H1 (cell line): Measurements from ENCODE around the gene POPDC2. TPM values are rescaled to one million over a fixed set of nuclear protein-coding genes. Genes with fewer than 3 reads are reported as not detected.

Source experiments
- CTCF ChIA-PET: fragments of 300-600 bp; sonication (Branson Sonifier 250); formaldehyde crosslinking; loops from one replicate; lab custom pipeline; 2021; ENCODE audit not compliant: partially characterized antibody; lab: Charles Lee
- POLR2A ChIA-PET: fragments of 300-600 bp; sonication (Branson Sonifier 250); formaldehyde crosslinking; loops from one replicate; lab custom pipeline; 2021; ENCODE audit warnings: inconsistent platforms; ENCODE audit not compliant: partially characterized antibody; lab: Charles Lee
- DNase-seq, 2 experiments: peaks; one replicate each; pipeline versions ENCODE4 v3.0.0 to v3.0.0-alpha.2; 2010 to 2022; ENCODE audit warnings: low spot score in 2 of 2, low read depth in 1 of 2, mixed read lengths in 1 of 2
- FAIRE-seq: peaks from 2 replicates; lab custom pipeline; 2011; peaks lifted over from hg19 to GRCh38; lab: Jason Lieb, UNC
- H2AFZ ChIP-seq: 2 replicates; pipeline ENCODE4 v1.8.1; 2012; ENCODE audit warnings: low read length, inconsistent platforms
- H2AK5ac ChIP-seq: 2 replicates; pipeline ENCODE4 v1.6.1; 2013; ENCODE audit warnings: low read depth, low read length
- H2BK120ac ChIP-seq: replicated peaks from 2 replicates; pipeline ENCODE3; 2013; ENCODE audit warnings: low read depth, low read length, inconsistent platforms
- H2BK12ac ChIP-seq: 2 replicates; pipeline ENCODE4 v1.6.1; 2013; ENCODE audit warnings: low read depth, low read length
- H2BK15ac ChIP-seq: 2 replicates; pipeline ENCODE4 v1.6.1; 2013; ENCODE audit warnings: low read length
- H2BK20ac ChIP-seq: 2 replicates; pipeline ENCODE4 v1.6.1; 2013; ENCODE audit warnings: low read length
- H2BK5ac ChIP-seq: 2 replicates; pipeline ENCODE4 v1.6.1; 2013; ENCODE audit warnings: low read depth, low read length
- H3K14ac ChIP-seq: 2 replicates; pipeline ENCODE4 v1.6.1; 2013; ENCODE audit warnings: inconsistent platforms; ENCODE audit not compliant: insufficient read length
- H3K18ac ChIP-seq: 2 replicates; pipeline ENCODE4 v1.6.1; 2013; ENCODE audit warnings: low read length; ENCODE audit errors: extremely low read depth
- H3K23ac ChIP-seq: 2 replicates; pipeline ENCODE4 v1.6.1; 2013; ENCODE audit warnings: inconsistent platforms; ENCODE audit not compliant: insufficient read length
- H3K23me2 ChIP-seq: 2 replicates; pipeline ENCODE4 v1.6.1; 2013; ENCODE audit warnings: low read depth, low read length
- H3K27ac ChIP-seq: 2 replicates; pipeline ENCODE4 v1.6.1; 2011; ENCODE audit warnings: low read depth, low read length, inconsistent platforms
- H3K27me3 ChIP-seq, 4 experiments: replicated peaks in 1 of 4; 1 replicate in 1 of 4; 2 replicates in 3 of 4; pipeline versions ENCODE4 v1.6.1 to v1.8.1; 2011 to 2013; ENCODE audit warnings: low read length in 3 of 4, mild to moderate bottlenecking in 3 of 4, inconsistent platforms in 2 of 4, mixed read lengths in 2 of 4, moderate library complexity in 1 of 4; ENCODE audit not compliant: control insufficient read depth in 3 of 4, insufficient read depth in 3 of 4; ENCODE audit errors: extremely low read depth in 1 of 4
- H3K36me3 ChIP-seq, 4 experiments: 2 replicates each; pipeline versions ENCODE4 v1.6.1 to v1.8.1; 2011 to 2013; ENCODE audit warnings: mild to moderate bottlenecking in 4 of 4, low read length in 3 of 4, moderate library complexity in 2 of 4, control low read depth in 1 of 4, inconsistent platforms in 1 of 4; ENCODE audit not compliant: insufficient read depth in 4 of 4, control insufficient read depth in 2 of 4
- H3K4ac ChIP-seq: replicated peaks from 2 replicates; pipeline ENCODE3; 2013; ENCODE audit warnings: low read length, low read depth, mixed read lengths, inconsistent platforms; ENCODE audit not compliant: insufficient read length
- H3K4me1 ChIP-seq, 4 experiments: replicated peaks in 1 of 4; 1 replicate in 1 of 4; 2 replicates in 3 of 4; pipeline versions ENCODE4 v1.6.1 to v1.8.1; 2011 to 2013; ENCODE audit warnings: low read length in 3 of 4, inconsistent platforms in 2 of 4, mixed read lengths in 1 of 4; ENCODE audit not compliant: insufficient read depth in 4 of 4, control insufficient read depth in 3 of 4
- H3K4me2 ChIP-seq, 2 experiments: 2 replicates each; pipeline versions ENCODE4 v1.6.1 to v1.8.1; 2011 to 2013; ENCODE audit warnings: low read depth in 2 of 2, low read length in 2 of 2, control low read depth in 1 of 2, inconsistent platforms in 1 of 2, mild to moderate bottlenecking in 1 of 2; ENCODE audit not compliant: insufficient read depth in 1 of 2
- H3K4me3 ChIP-seq, 4 experiments: fragments of 200-600, 300-600 bp in 1 of 4; sonication (generic), shearing (Covaris generic), sonication (Bioruptor Twin) in 1 of 4; 2 replicates each; pipeline versions ENCODE4 v1.5.1 to v1.8.1; 2011 to 2016; ENCODE audit warnings: low read length in 4 of 4, low read depth in 3 of 4, control low read depth in 2 of 4, inconsistent platforms in 2 of 4, mild to moderate bottlenecking in 2 of 4, mixed read lengths in 1 of 4, moderate library complexity in 1 of 4; ENCODE audit not compliant: insufficient read depth in 2 of 4; ENCODE audit errors: extremely low read depth in 1 of 4
- H3K56ac ChIP-seq: replicated peaks from 2 replicates; pipeline ENCODE3; 2013; ENCODE audit warnings: low read depth, mild to moderate bottlenecking, mixed read lengths, low read length, inconsistent platforms; ENCODE audit not compliant: insufficient read length
- H3K79me1 ChIP-seq: 2 replicates; pipeline ENCODE4 v1.6.1; 2013; ENCODE audit warnings: low read depth, low read length, control low read depth
- H3K79me2 ChIP-seq, 2 experiments: 2 replicates each; pipeline versions ENCODE4 v1.6.1 to v1.8.1; 2012 to 2013; ENCODE audit warnings: low read length in 2 of 2, mild to moderate bottlenecking in 2 of 2, inconsistent platforms in 1 of 2; ENCODE audit not compliant: insufficient read depth in 2 of 2, control insufficient read depth in 1 of 2
- H3K9ac ChIP-seq, 4 experiments: replicated peaks in 1 of 4; 1 replicate in 1 of 4; 2 replicates in 3 of 4; pipeline versions ENCODE4 v1.6.1 to v1.8.1; 2011 to 2013; ENCODE audit warnings: low read depth in 3 of 4, low read length in 3 of 4, control low read depth in 2 of 4, mild to moderate bottlenecking in 2 of 4, moderate library complexity in 2 of 4, inconsistent platforms in 1 of 4; ENCODE audit errors: extremely low read depth in 1 of 4
- H3K9me3 ChIP-seq, 2 experiments: 2 replicates each; pipeline versions ENCODE4 v1.6.1 to v1.8.1; 2012 to 2013; ENCODE audit warnings: mild to moderate bottlenecking in 2 of 2, moderate library complexity in 2 of 2, control low read depth in 1 of 2, inconsistent platforms in 1 of 2, low read depth in 1 of 2, low read length in 1 of 2, mixed read lengths in 1 of 2; ENCODE audit not compliant: insufficient read depth in 2 of 2
- H4K20me1 ChIP-seq, 2 experiments: replicated peaks in 1 of 2; 2 replicates each; pipeline versions ENCODE3 to v1.8.1; 2011 to 2013; ENCODE audit warnings: inconsistent platforms in 2 of 2, low read length in 2 of 2, mild to moderate bottlenecking in 1 of 2; ENCODE audit not compliant: insufficient read depth in 2 of 2, control insufficient read depth in 1 of 2
- H4K5ac ChIP-seq: 2 replicates; pipeline ENCODE4 v1.6.1; 2013; ENCODE audit warnings: low read length, low read depth, mixed read lengths, inconsistent platforms; ENCODE audit not compliant: insufficient read length
- H4K8ac ChIP-seq: 2 replicates; pipeline ENCODE4 v1.8.0; 2013; ENCODE audit warnings: mild to moderate bottlenecking, moderate library complexity, low read length, inconsistent platforms; ENCODE audit not compliant: insufficient read depth; ENCODE audit errors: extremely low read depth
- H4K91ac ChIP-seq: replicated peaks from 2 replicates; pipeline ENCODE3; 2013; ENCODE audit warnings: low read length, mixed read lengths, inconsistent platforms; ENCODE audit not compliant: insufficient read length
- ATF2 ChIP-seq: IDR thresholded peaks from 2 replicates; pipeline ENCODE4 v1.6.1; 2012; ENCODE audit warnings: low read length, inconsistent platforms
- CREB1 ChIP-seq: IDR thresholded peaks from 2 replicates; pipeline ENCODE4 v1.6.1; 2012; ENCODE audit warnings: inconsistent platforms
- HDAC2 ChIP-seq, 2 experiments: fragments of 300-600 bp in 1 of 2; sonication (generic) in 1 of 2; IDR thresholded peaks; 2 replicates each; pipeline ENCODE4 v1.6.1; 2011 to 2012; ENCODE audit warnings: low read depth in 2 of 2, low read length in 2 of 2, mild to moderate bottlenecking in 2 of 2, moderate library complexity in 2 of 2, borderline replicate concordance in 1 of 2, inconsistent platforms in 1 of 2
- HDAC6 ChIP-seq: IDR thresholded peaks from one replicate; pipeline ENCODE4 v1.7.1; 2012; ENCODE audit warnings: low read depth, mild to moderate bottlenecking, inconsistent platforms, low read length, moderate library complexity
- KDM5A ChIP-seq: fragments of 200-600 bp; IDR thresholded peaks from 2 replicates; pipeline ENCODE4 v1.7.1; 2012; ENCODE audit warnings: mild to moderate bottlenecking, low read length, inconsistent platforms, mixed read lengths
- MAX ChIP-seq: IDR thresholded peaks from 2 replicates; pipeline ENCODE4 v1.6.1; 2012; ENCODE audit warnings: inconsistent platforms
- PHF8 ChIP-seq: fragments of 200-600 bp; sonication (generic); conservative IDR thresholded peaks from 2 replicates; pipeline ENCODE4 v1.7.1; 2012; ENCODE audit warnings: low read depth, mild to moderate bottlenecking, inconsistent platforms, low read length, moderate library complexity
- POU5F1 ChIP-seq: IDR thresholded peaks from 2 replicates; pipeline ENCODE4 v1.6.1; 2011; ENCODE audit warnings: low read depth, mild to moderate bottlenecking, low read length, moderate library complexity
- RNF2 ChIP-seq: fragments of 200-900, 300-1000 bp; sonication (generic); IDR thresholded peaks from 2 replicates; pipeline ENCODE4 v1.7.1; 2016; ENCODE audit warnings: borderline replicate concordance, low read depth, mild to moderate bottlenecking, antibody characterized with exemption, low read length; ENCODE audit not compliant: poor library complexity, severe bottlenecking; ENCODE audit errors: missing control alignments
- SP2 ChIP-seq: IDR thresholded peaks from 2 replicates; pipeline ENCODE4 v1.6.1; 2012; ENCODE audit warnings: mild to moderate bottlenecking, low read length, inconsistent platforms
- TAF1 ChIP-seq: IDR thresholded peaks from 2 replicates; pipeline ENCODE4 v1.6.1; 2011; ENCODE audit warnings: mild to moderate bottlenecking, low read depth, low read length
- WGBS, 2 experiments: shearing (Covaris generic) in 1 of 2; methylation state at CpG; one replicate each; pipeline versions ENCODE4 v1.1.6 to v1.1.7; 2013 to 2015; ENCODE audit warnings: low lambda C conversion rate in 2 of 2, mixed read lengths in 2 of 2, inconsistent platforms in 1 of 2, low coverage in 1 of 2, missing lambda C conversion rate in 1 of 2; ENCODE audit not compliant: insufficient replicate concordance in 2 of 2, insufficient coverage in 1 of 2, insufficient read length in 1 of 2; ENCODE audit errors: extremely low coverage in 1 of 2, missing lambda C conversion rate in 1 of 2; 5-methylcytosine and 5-hydroxymethylcytosine counted together
- polyA plus RNA-seq, 7 experiments: library from polyadenylated mRNA; depleted of rRNA in 3 of 7; stranded (reverse) in 5 of 7; unstranded in 2 of 7; fragments of >200 nt in 5 of 7; fragments of 200-250 nt in 2 of 7; gene quantifications; 1 replicate in 5 of 7; 2 replicates in 1 of 7; 4 replicates in 1 of 7; pipeline versions ENCODE4 v1.2.1 to v1.2.3, GENCODE V29; 2011 to 2013; ENCODE audit warnings: missing spikeins in 2 of 7, mixed read lengths in 2 of 7
- total RNA-seq: library from RNA; stranded (reverse); fragmentation: NEBNext Ultra II Directional; extraction: Animal tissue kit (Norgen Biotek cat#: 25700); gene quantifications from 2 replicates; pipeline ENCODE4 v1.2.1, GENCODE V29; 2021

POPDC2 gene
- total and polyA plus RNA-seq, 2 of the 8 experiments (the other 6 are each of a cell fraction or from before 2014, with no cell fraction given) = 0.65 to 1.1 TPM

- no peak overlapping the region for H3K56ac ChIP-seq
- H3K79me2 ChIP-seq = no peaks in the 10 kb centered on the region
- no peak overlapping the region for H2BK120ac ChIP-seq
- H3K14ac ChIP-seq = no peak overlapping the region
- no peak overlapping the region for H2BK20ac ChIP-seq
- H4K5ac ChIP-seq = no peak overlapping the region
- peaks cover 0 to 2% (median under 1%) of the 10 kb centered on the region in 4 experiments; a peak in 3 of 7 replicates for H3K4me1 ChIP-seq
- 0 out of 4 replicates have a peak, but pooled peaks cover 0 to 1% of the 10 kb centered on the region in 2 experiments for H3K9me3 ChIP-seq
- no peak overlapping the region for H4K8ac ChIP-seq
- H3K18ac ChIP-seq = no peak overlapping the region
- no peaks in the 10 kb centered on the region for H3K23me2 ChIP-seq
- H3K4me3 ChIP-seq = no peak overlapping the region
- no peak for DNase-seq
- no peak overlapping the region for H2AK5ac ChIP-seq
- ChIA-PET CTCF (interaction anchor here (2.3 kb wide), 1 partner anchor 10 kb away, joined by 7 read pairs; no protein-coding TSS in a partner anchor), POLR2A (no interaction called here)
- H3K79me1 ChIP-seq = no peaks in the 10 kb centered on the region
- H3K4me2 ChIP-seq = no peak overlapping the region
- H3K27ac ChIP-seq = no peak overlapping the region
- H2AFZ ChIP-seq = no peak overlapping the region
- H3K36me3 ChIP-seq = no peaks in the 10 kb centered on the region
- H3K9ac ChIP-seq = no peak overlapping the region
- no peak overlapping the region for H3K23ac ChIP-seq
- FAIRE-seq = no peak
- H2BK12ac ChIP-seq = no peak overlapping the region
- H2BK15ac ChIP-seq = no peak overlapping the region
- no peak overlapping the region for H4K91ac ChIP-seq
- H2BK5ac ChIP-seq = no peak overlapping the region
- no peaks in the 10 kb centered on the region for H4K20me1 ChIP-seq
- H3K27me3 ChIP-seq = peaks cover 0 to 2% (median 0%) of the 10 kb centered on the region in 4 experiments; a peak in 1 of 7 replicates
- H3K4ac ChIP-seq = no peak overlapping the region
- 82% methylated on average over 5 of the region's 5 CpGs; no CpG with 5 or more reads in 1 of the 2 experiments for WGBS, 2 experiments
- TF ChIP-seq RNF2 = no peak
- TF ChIP-seq HDAC2 (IDR thresholded peaks at IDR 0.05; ENCODE audit: borderline replicate concordance in 1 of 2, low read depth in 2 of 2, low read length in 2 of 2) = no peak
- TF ChIP-seq CREB1 = no peak
- TF ChIP-seq HDAC6 = no peak
- no peak for TF ChIP-seq KDM5A
- TF ChIP-seq TAF1 = no peak
- TF ChIP-seq SP2 = no peak
- no peak for TF ChIP-seq POU5F1
- no peak for TF ChIP-seq ATF2
- no peak for TF ChIP-seq PHF8
- TF ChIP-seq MAX = no peak
Observed at GRCh38 chr3:119697394-119697793, 37.0 kb upstream of the POPDC2 start.
